ENCODE measurements around the gene GIGYF2.

GIGYF2 gene

GRCh38 chr2:232787806-232788205, 90.7 kb downstream of the GIGYF2 start:
- no peak overlapping the region for H3K4me3 ChIP-seq (ENCODE audit: insufficient read length, low read depth)
- DNase-seq (ENCODE audit: low read depth, low spot score) = no peak
- H3K36me3 ChIP-seq (ENCODE audit: insufficient read depth, insufficient read length, low read length) = peaks cover 71% of the 10 kb centered on the region
- no peak overlapping the region for H3K9ac ChIP-seq (ENCODE audit: insufficient read length, low read depth)
- TF ChIP-seq SUZ12 (IDR thresholded peaks at IDR 0.05; ENCODE audit: extremely low read depth, insufficient read depth, insufficient read length) (no peak), YY1 (IDR thresholded peaks at IDR 0.05; ENCODE audit: insufficient read depth, insufficient read length) (no peak), ZNF274 (IDR thresholded peaks at IDR 0.05; ENCODE audit: low read depth, low read length) (no peak)
- H3K4me1 ChIP-seq (ENCODE audit: insufficient read depth, insufficient read length) = no peaks in the 10 kb centered on the region
- H3K9me3 ChIP-seq (ENCODE audit: insufficient read depth, low read length) = no peaks in the 10 kb centered on the region
- H3K27me3 ChIP-seq (ENCODE audit: insufficient read depth, insufficient read length) = no peaks in the 10 kb centered on the region

GRCh38 chr2:232789082-232789481, 92.0 kb downstream of the GIGYF2 start:
- TF ChIP-seq YY1 (IDR thresholded peaks at IDR 0.05; ENCODE audit: insufficient read depth, insufficient read length) = no peak
- TF ChIP-seq SUZ12 (IDR thresholded peaks at IDR 0.05; ENCODE audit: extremely low read depth, insufficient read depth, insufficient read length) = no peak
- TF ChIP-seq ZNF274 (IDR thresholded peaks at IDR 0.05; ENCODE audit: low read depth, low read length) = no peak
- Histone ChIP-seq H3K27me3 (ENCODE audit: insufficient read depth, insufficient read length) (no peaks in the 10 kb centered on the region), H3K36me3 (ENCODE audit: insufficient read depth, insufficient read length, low read length) (peaks cover 84% of the 10 kb centered on the region), H3K4me1 (ENCODE audit: insufficient read depth, insufficient read length) (no peaks in the 10 kb centered on the region), H3K4me3 (ENCODE audit: insufficient read length, low read depth) (no peak overlapping the region), H3K9ac (ENCODE audit: insufficient read length, low read depth) (no peak overlapping the region), H3K9me3 (ENCODE audit: insufficient read depth, low read length) (no peaks in the 10 kb centered on the region)
- DNase-seq (ENCODE audit: low read depth, low spot score) = no peak

GRCh38 chr2:232791518-232791917, 94.4 kb downstream of the GIGYF2 start:
- Histone ChIP-seq H3K9ac (ENCODE audit: insufficient read length, low read depth) (no peak overlapping the region), H3K36me3 (ENCODE audit: insufficient read depth, insufficient read length, low read length) (peaks cover 92% of the 10 kb centered on the region)
- DNase-seq (ENCODE audit: low read depth, low spot score) = no peak

GRCh38 chr2:232793271-232793670, 96.1 kb downstream of the GIGYF2 start:
- H3K4me3 ChIP-seq (ENCODE audit: insufficient read length, low read depth) = no peak overlapping the region
- no peak overlapping the region for H3K9ac ChIP-seq (ENCODE audit: insufficient read length, low read depth)
- DNase-seq (ENCODE audit: low read depth, low spot score) = no peak
- no peaks in the 10 kb centered on the region for H3K27me3 ChIP-seq (ENCODE audit: insufficient read depth, insufficient read length)
- TF ChIP-seq YY1 (IDR thresholded peaks at IDR 0.05; ENCODE audit: insufficient read depth, insufficient read length) = no peak
- TF ChIP-seq ZNF274 (IDR thresholded peaks at IDR 0.05; ENCODE audit: low read depth, low read length) = no peak
- TF ChIP-seq SUZ12 (IDR thresholded peaks at IDR 0.05; ENCODE audit: extremely low read depth, insufficient read depth, insufficient read length) = no peak
- no peaks in the 10 kb centered on the region for H3K4me1 ChIP-seq (ENCODE audit: insufficient read depth, insufficient read length)
- H3K36me3 ChIP-seq (ENCODE audit: insufficient read depth, insufficient read length, low read length) = peaks cover 92% of the 10 kb centered on the region
- no peaks in the 10 kb centered on the region for H3K9me3 ChIP-seq (ENCODE audit: insufficient read depth, low read length)

More at GRCh38 chr2:232791518-232791917, 94.4 kb downstream of the GIGYF2 start:
- Histone ChIP-seq H3K4me3 (ENCODE audit: insufficient read length, low read depth) (no peak overlapping the region), H3K9me3 (ENCODE audit: insufficient read depth, low read length) (no peaks in the 10 kb centered on the region), H3K27me3 (ENCODE audit: insufficient read depth, insufficient read length) (no peaks in the 10 kb centered on the region), H3K4me1 (ENCODE audit: insufficient read depth, insufficient read length) (no peaks in the 10 kb centered on the region)
- TF ChIP-seq ZNF274 (IDR thresholded peaks at IDR 0.05; ENCODE audit: low read depth, low read length) = no peak
- TF ChIP-seq SUZ12 (IDR thresholded peaks at IDR 0.05; ENCODE audit: extremely low read depth, insufficient read depth, insufficient read length) = no peak
- no peak for TF ChIP-seq YY1 (IDR thresholded peaks at IDR 0.05; ENCODE audit: insufficient read depth, insufficient read length)

GRCh38 chr2:232794981-232795380, 97.8 kb downstream of the GIGYF2 start:
- H3K27me3 ChIP-seq (ENCODE audit: insufficient read depth, insufficient read length) = no peaks in the 10 kb centered on the region
- no peaks in the 10 kb centered on the region for H3K9me3 ChIP-seq (ENCODE audit: insufficient read depth, low read length)
- H3K9ac ChIP-seq (ENCODE audit: insufficient read length, low read depth) = no peak overlapping the region
- TF ChIP-seq YY1 (IDR thresholded peaks at IDR 0.05; ENCODE audit: insufficient read depth, insufficient read length) (no peak), ZNF274 (IDR thresholded peaks at IDR 0.05; ENCODE audit: low read depth, low read length) (no peak), SUZ12 (IDR thresholded peaks at IDR 0.05; ENCODE audit: extremely low read depth, insufficient read depth, insufficient read length) (no peak)
- peaks cover 85% of the 10 kb centered on the region for H3K36me3 ChIP-seq (ENCODE audit: insufficient read depth, insufficient read length, low read length)
- DNase-seq (ENCODE audit: low read depth, low spot score) = no peak
- H3K4me1 ChIP-seq (ENCODE audit: insufficient read depth, insufficient read length) = no peaks in the 10 kb centered on the region
- no peak overlapping the region for H3K4me3 ChIP-seq (ENCODE audit: insufficient read length, low read depth)

- H3K4me1 ChIP-seq (ENCODE audit: insufficient read depth, insufficient read length) = no peaks in the 10 kb centered on the region
- no peak overlapping the region for H3K9ac ChIP-seq (ENCODE audit: insufficient read length, low read depth)
- H3K4me3 ChIP-seq (ENCODE audit: insufficient read length, low read depth) = no peak overlapping the region
- TF ChIP-seq ZNF274 (IDR thresholded peaks at IDR 0.05; ENCODE audit: low read depth, low read length) (no peak), SUZ12 (IDR thresholded peaks at IDR 0.05; ENCODE audit: extremely low read depth, insufficient read depth, insufficient read length) (no peak), YY1 (IDR thresholded peaks at IDR 0.05; ENCODE audit: insufficient read depth, insufficient read length) (no peak)
- no peaks in the 10 kb centered on the region for H3K9me3 ChIP-seq (ENCODE audit: insufficient read depth, low read length)
- no peaks in the 10 kb centered on the region for H3K27me3 ChIP-seq (ENCODE audit: insufficient read depth, insufficient read length)
- no peak for DNase-seq (ENCODE audit: low read depth, low spot score)
- peaks cover 83% of the 10 kb centered on the region for H3K36me3 ChIP-seq (ENCODE audit: insufficient read depth, insufficient read length, low read length)
These were observed 98.8 kb downstream of the GIGYF2 start for GRCh38 chr2:232795920-232796319.

GRCh38 chr2:232798187-232798586, 101.1 kb downstream of the GIGYF2 start:
- Histone ChIP-seq H3K4me3 (ENCODE audit: insufficient read length, low read depth) (no peak overlapping the region), H3K36me3 (ENCODE audit: insufficient read depth, insufficient read length, low read length) (peaks cover 64% of the 10 kb centered on the region), H3K9ac (ENCODE audit: insufficient read length, low read depth) (no peak overlapping the region), H3K27me3 (ENCODE audit: insufficient read depth, insufficient read length) (no peaks in the 10 kb centered on the region), H3K9me3 (ENCODE audit: insufficient read depth, low read length) (0 out of 2 replicates have a peak, but pooled peaks cover 4% of the 10 kb centered on the region), H3K4me1 (ENCODE audit: insufficient read depth, insufficient read length) (no peaks in the 10 kb centered on the region)
- DNase-seq (ENCODE audit: low read depth, low spot score) = no peak
- TF ChIP-seq SUZ12 (IDR thresholded peaks at IDR 0.05; ENCODE audit: extremely low read depth, insufficient read depth, insufficient read length) = no peak
- no peak for TF ChIP-seq YY1 (IDR thresholded peaks at IDR 0.05; ENCODE audit: insufficient read depth, insufficient read length)
- no peak for TF ChIP-seq ZNF274 (IDR thresholded peaks at IDR 0.05; ENCODE audit: low read depth, low read length)
